Neuronal stem cell (in vitro differentiated cells): Measurements from ENCODE around the gene AFF3.
"Not testable (repeated sequence)": the region's sequence is repeated elsewhere in the genome, so short reads cannot be mapped to it uniquely, and the experiment has no call there.

Experiments used
- DNase-seq: peaks from one replicate; pipeline ENCODE4 v3.0.0-alpha.2; 2013; ENCODE audit warnings: low spot score
- H2AFZ ChIP-seq: one replicate; pipeline ENCODE4 v1.6.1; 2013; ENCODE audit warnings: mild to moderate bottlenecking, low read length, inconsistent platforms
- H2AK5ac ChIP-seq: 2 replicates; pipeline ENCODE4 v1.6.1; 2013; ENCODE audit warnings: low read depth, mild to moderate bottlenecking, inconsistent platforms, low read length, moderate library complexity, mixed read lengths
- H2BK120ac ChIP-seq: 2 replicates; pipeline ENCODE4 v1.6.1; 2013; ENCODE audit warnings: low read depth, mild to moderate bottlenecking, inconsistent platforms, low read length, moderate library complexity, mixed read lengths
- H2BK12ac ChIP-seq: one replicate; pipeline ENCODE4 v1.6.1; 2013; ENCODE audit warnings: low read length, inconsistent platforms
- H2BK15ac ChIP-seq: 2 replicates; pipeline ENCODE4 v1.6.1; 2013; ENCODE audit warnings: mild to moderate bottlenecking, low read length, inconsistent platforms, mixed read lengths
- H2BK5ac ChIP-seq: one replicate; pipeline ENCODE4 v1.6.1; 2013; ENCODE audit warnings: inconsistent platforms, mild to moderate bottlenecking, low read length, moderate library complexity
- H3K14ac ChIP-seq: one replicate; pipeline ENCODE4 v1.6.1; 2013; ENCODE audit warnings: low read length, inconsistent platforms
- H3K18ac ChIP-seq: 2 replicates; pipeline ENCODE4 v1.6.1; 2013; ENCODE audit warnings: low read length, inconsistent platforms
- H3K23ac ChIP-seq: 2 replicates; pipeline ENCODE4 v1.6.1; 2013; ENCODE audit warnings: low read depth, mild to moderate bottlenecking, mixed read lengths, low read length, inconsistent platforms; ENCODE audit not compliant: poor library complexity
- H3K27ac ChIP-seq: replicated peaks from 3 replicates; pipeline ENCODE4 v1.5.1; 2013; ENCODE audit warnings: low read length, inconsistent platforms
- H3K27me3 ChIP-seq, 3 experiments: 2 replicates each; pipeline ENCODE4 v1.6.1; 2013; ENCODE audit warnings: low read length in 3 of 3, mild to moderate bottlenecking in 2 of 3, inconsistent platforms in 1 of 3, low read depth in 1 of 3, mixed read lengths in 1 of 3, moderate library complexity in 1 of 3; ENCODE audit not compliant: control insufficient read depth in 3 of 3, insufficient read depth in 3 of 3
- H3K36me3 ChIP-seq, 2 donors: replicated peaks in 1 of 2; 2 replicates each; pipeline ENCODE4 v1.6.1; 2013; ENCODE audit warnings: low read length in 2 of 2; ENCODE audit not compliant: control insufficient read depth in 2 of 2, insufficient read depth in 2 of 2
- H3K4ac ChIP-seq: 2 replicates; pipeline ENCODE4 v1.6.1; 2013; ENCODE audit warnings: inconsistent platforms, mild to moderate bottlenecking, low read length, moderate library complexity
- H3K4me1 ChIP-seq, 2 donors: 1 replicate in 1 of 2; 2 replicates in 1 of 2; pipeline ENCODE4 v1.6.1; 2013; ENCODE audit warnings: low read length in 2 of 2, low read depth in 1 of 2; ENCODE audit not compliant: control insufficient read depth in 2 of 2, insufficient read depth in 1 of 2
- H3K4me2 ChIP-seq: one replicate; pipeline ENCODE4 v1.6.1; 2013; ENCODE audit warnings: mild to moderate bottlenecking, low read length, inconsistent platforms; ENCODE audit not compliant: insufficient read depth, poor library complexity, severe bottlenecking
- H3K4me3 ChIP-seq, 2 donors: 2 replicates each; pipeline ENCODE4 v1.5.1; 2013; ENCODE audit warnings: low read length in 2 of 2, mild to moderate bottlenecking in 2 of 2, inconsistent platforms in 1 of 2, moderate library complexity in 1 of 2
- H3K79me1 ChIP-seq: one replicate; pipeline ENCODE4 v1.6.1; 2013; ENCODE audit warnings: low read depth, mild to moderate bottlenecking, inconsistent platforms, low read length, moderate library complexity
- H3K9ac ChIP-seq: one replicate; pipeline ENCODE4 v1.6.1; 2013; ENCODE audit warnings: mild to moderate bottlenecking, low read depth, low read length, inconsistent platforms; ENCODE audit not compliant: poor library complexity
- H3K9me3 ChIP-seq, 2 donors: replicated peaks in 1 of 2; 2 replicates each; pipeline versions ENCODE3 to v1.6.1; 2013; ENCODE audit warnings: low read length in 2 of 2, mild to moderate bottlenecking in 2 of 2, inconsistent platforms in 1 of 2, low read depth in 1 of 2, mixed read lengths in 1 of 2, moderate library complexity in 1 of 2; ENCODE audit not compliant: control insufficient read depth in 2 of 2, insufficient read depth in 1 of 2
- H4K8ac ChIP-seq: one replicate; pipeline ENCODE4 v1.6.1; 2013; ENCODE audit warnings: low read depth, mild to moderate bottlenecking, inconsistent platforms, low read length, moderate library complexity
- H4K91ac ChIP-seq: one replicate; pipeline ENCODE4 v1.6.1; 2013; ENCODE audit warnings: low read length, low read depth, mild to moderate bottlenecking, inconsistent platforms; ENCODE audit not compliant: poor library complexity
- WGBS, 2 donors: extraction: QIAGEN DNeasy Blood & Tissue Kit; methylation state at CpG; one replicate each; pipeline ENCODE4 v1.1.7; 2013; ENCODE audit warnings: missing lambda C conversion rate in 2 of 2, mixed read lengths in 1 of 2; ENCODE audit not compliant: insufficient read length in 2 of 2, insufficient replicate concordance in 1 of 2; ENCODE audit errors: extremely low coverage in 2 of 2; 5-methylcytosine and 5-hydroxymethylcytosine counted together

Gene AFF3

GRCh38 chr2:99661761-99662160, 480.6 kb downstream of the AFF3 start:
- H3K4me2 ChIP-seq, H2BK5ac ChIP-seq, H3K27me3 ChIP-seq, H2AK5ac ChIP-seq, H3K18ac ChIP-seq, H2BK15ac ChIP-seq, H3K14ac ChIP-seq, H3K9me3 ChIP-seq, H2AFZ ChIP-seq, H3K27ac ChIP-seq, H3K36me3 ChIP-seq, H4K91ac ChIP-seq, H2BK120ac ChIP-seq, DNase-seq, H4K8ac ChIP-seq, H3K4me3 ChIP-seq, H2BK12ac ChIP-seq, H3K4ac ChIP-seq, H3K23ac ChIP-seq, H3K9ac ChIP-seq, H3K79me1 ChIP-seq: not testable (repeated sequence)
- H3K4me1 ChIP-seq, result peaks cover 7 to 21% of the 10 kb centered on the region in 2 donors
- WGBS, 2 donors, result no CpG with 5 or more reads among the region's 9 CpGs

DNA sequence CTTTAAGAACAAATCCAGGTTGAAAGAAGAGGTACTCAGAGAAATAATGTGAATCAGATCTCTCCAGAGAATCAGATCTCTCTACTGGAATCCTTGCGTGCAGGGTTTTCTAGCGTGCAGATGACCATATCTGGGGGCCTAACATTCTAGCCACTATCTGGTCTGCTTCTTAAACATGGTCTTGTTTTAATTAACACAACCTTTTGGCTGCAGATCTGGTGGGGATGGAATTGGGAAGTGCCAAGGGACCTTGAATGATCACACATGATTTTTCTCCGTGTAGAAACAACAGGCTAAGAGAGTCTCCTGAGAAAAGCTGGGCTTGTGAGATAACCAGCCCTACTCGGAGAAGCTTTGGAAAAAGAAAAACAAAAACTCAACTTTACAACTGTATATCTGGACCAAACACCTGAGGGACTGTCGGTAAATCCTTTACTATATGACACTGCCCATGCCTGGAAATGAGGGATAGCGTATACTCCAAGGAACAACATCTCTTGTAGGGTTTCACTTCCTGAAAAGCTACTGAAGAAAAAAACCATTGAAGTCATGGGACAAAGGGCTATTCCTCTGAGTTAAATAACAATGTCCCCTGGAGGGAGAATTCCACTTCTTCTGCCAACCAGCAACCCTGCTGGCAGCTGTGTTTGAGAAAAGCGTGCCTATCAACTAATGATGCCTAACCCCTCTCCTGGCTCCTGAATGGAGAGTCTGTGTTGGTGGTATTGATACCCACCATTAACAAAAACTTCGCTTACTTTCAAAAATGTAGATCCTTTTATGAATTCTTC, 481.6 kb downstream of the AFF3 start:
- no peak overlapping the region for H3K4me3 ChIP-seq
- no peak overlapping the region for H3K27ac ChIP-seq
- no CpG with 5 or more reads among the region's 8 CpGs for WGBS, 2 donors
- no peak overlapping the region for H2BK5ac ChIP-seq
- no peaks in the 10 kb centered on the region for H3K36me3 ChIP-seq
- H4K8ac ChIP-seq, result no peak overlapping the region
- no peak overlapping the region for H3K4ac ChIP-seq
- H2AFZ ChIP-seq, result no peak overlapping the region
- H3K4me1 ChIP-seq, result peaks cover 8 to 22% of the 10 kb centered on the region in 2 donors
- H3K4me2 ChIP-seq, result no peak overlapping the region
- no peak overlapping the region for H4K91ac ChIP-seq
- no peak overlapping the region for H3K18ac ChIP-seq
- H3K27me3 ChIP-seq, result no peaks in the 10 kb centered on the region
- no peak overlapping the region for H2AK5ac ChIP-seq
- H3K9ac ChIP-seq, result no peak overlapping the region
- H3K23ac ChIP-seq, result no peak overlapping the region
- no peak overlapping the region for H2BK15ac ChIP-seq
- H3K9me3 ChIP-seq, result no peaks in the 10 kb centered on the region
- no peak overlapping the region for H2BK12ac ChIP-seq
- no peaks in the 10 kb centered on the region for H3K79me1 ChIP-seq
- no peak overlapping the region for H3K14ac ChIP-seq
- DNase-seq, result no peak
- H2BK120ac ChIP-seq, result no peak overlapping the region

DNA sequence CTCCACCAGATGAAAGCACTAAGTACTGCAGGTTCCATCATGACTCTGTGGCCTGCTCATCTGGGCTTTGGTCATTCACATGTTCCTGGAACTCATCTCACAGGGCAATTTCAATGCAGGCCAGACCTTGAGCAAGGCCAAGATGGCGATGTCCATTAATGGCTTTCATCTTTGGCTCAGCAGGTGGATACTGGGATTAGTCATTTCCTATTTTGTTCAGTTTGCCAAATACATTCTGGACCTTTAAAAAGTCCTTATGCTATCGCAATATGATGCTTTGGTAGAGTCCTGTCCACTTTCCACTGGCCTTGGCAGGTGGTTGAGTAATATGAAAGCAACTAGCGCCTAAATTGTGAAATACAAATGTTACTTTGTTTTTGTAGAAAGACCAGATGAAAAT, 482.5 kb downstream of the AFF3 start:
- no peaks in the 10 kb centered on the region for H3K9me3 ChIP-seq
- H3K4me2 ChIP-seq, result no peak overlapping the region
- no peak overlapping the region for H3K9ac ChIP-seq
- H2AFZ ChIP-seq, result no peak overlapping the region
- no peak overlapping the region for H4K91ac ChIP-seq
- H4K8ac ChIP-seq, result no peak overlapping the region
- peaks cover 10 to 22% of the 10 kb centered on the region in 2 donors for H3K4me1 ChIP-seq
- no peak overlapping the region for H3K18ac ChIP-seq
- H3K36me3 ChIP-seq, result no peaks in the 10 kb centered on the region
- no peaks in the 10 kb centered on the region for H3K27me3 ChIP-seq
- no peaks in the 10 kb centered on the region for H3K79me1 ChIP-seq
- H3K23ac ChIP-seq, result no peak overlapping the region
- H2BK120ac ChIP-seq, result no peak overlapping the region
- no peak overlapping the region for H3K14ac ChIP-seq
- no peak overlapping the region for H3K4ac ChIP-seq
- H3K27ac ChIP-seq, result no peak overlapping the region
- no peak overlapping the region for H2AK5ac ChIP-seq
- H2BK15ac ChIP-seq, result no peak overlapping the region
- no peak overlapping the region for H2BK12ac ChIP-seq
- no CpG with 5 or more reads among the region's 3 CpGs for WGBS, 2 donors
- H3K4me3 ChIP-seq, result no peak overlapping the region
- no peak overlapping the region for H2BK5ac ChIP-seq
- no peak for DNase-seq

DNA sequence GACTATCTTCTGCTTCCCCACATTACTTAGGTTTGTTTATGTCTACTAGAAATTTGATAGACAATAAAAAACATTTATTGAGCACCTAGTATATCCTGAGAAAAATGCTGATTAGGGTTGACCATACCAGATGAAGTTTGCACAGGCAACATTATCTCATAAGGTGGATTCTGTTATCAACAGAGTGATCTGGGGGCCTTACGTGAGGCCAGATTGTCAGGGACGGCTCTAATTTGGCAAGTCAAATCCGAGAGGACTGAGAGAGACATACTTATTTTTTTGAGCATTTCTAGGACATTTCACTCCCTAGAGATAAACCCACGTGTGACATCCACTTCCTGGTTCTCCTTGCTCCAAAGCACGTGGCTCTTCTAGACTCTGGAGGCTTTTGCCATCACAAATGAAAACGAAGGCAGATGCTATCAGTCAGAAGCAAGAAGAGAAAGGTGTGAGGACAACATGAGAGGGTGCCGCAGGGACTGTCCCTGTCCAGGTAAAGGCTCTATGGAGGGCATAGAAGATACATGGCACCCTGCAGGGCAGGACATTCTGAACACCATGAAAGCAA, 484.6 kb downstream of the AFF3 start:
- Histone ChIP-seq H3K27ac (no peak overlapping the region), H2BK12ac (no peak overlapping the region), H3K23ac (no peak overlapping the region), H3K36me3 (no peaks in the 10 kb centered on the region), H4K91ac (no peak overlapping the region), H3K4me3 (no peak overlapping the region), H2AFZ (no peak overlapping the region), H3K14ac (no peak overlapping the region), H3K4me1 (peaks cover 13 to 14% of the 10 kb centered on the region in 2 donors), H3K79me1 (no peaks in the 10 kb centered on the region), H3K4me2 (no peak overlapping the region), H3K9me3 (no peaks in the 10 kb centered on the region), H2BK120ac (peak overlapping the region; percentile 18), H3K9ac (no peak overlapping the region), H3K27me3 (no peaks in the 10 kb centered on the region), H4K8ac (no peak overlapping the region), H2AK5ac (no peak overlapping the region), H3K18ac (no peak overlapping the region), H2BK5ac (no peak overlapping the region), H2BK15ac (no peak overlapping the region), H3K4ac (no peak overlapping the region)
- no CpG with 5 or more reads among the region's 7 CpGs for WGBS, 2 donors
- no peak for DNase-seq
